ENCODE measurements around the gene ZCCHC3. TPM values are rescaled to one million over a fixed set of nuclear protein-coding genes. Genes with fewer than 3 reads are reported as not detected.
A peak's percentile ranks its signal among the peaks of the same experiment; 100 is the strongest.
"Not testable (repeated sequence)": the region's sequence is repeated elsewhere in the genome, so short reads cannot be mapped to it uniquely, and the experiment has no call there.

The ZCCHC3 gene
- total and polyA plus RNA-seq, 7 donors: 6.0 to 22.1 (median 11.7) TPM

- intact Hi-C loops (cut with DNase I): no loop called here
- H3K4me1 ChIP-seq: peaks cover 0 to 50% (median 38%) of the 10 kb centered on the region in 4 donors
- no peaks in the 10 kb centered on the region for H3K27me3 ChIP-seq
- DNase-seq: no peak
- H3K4me3 ChIP-seq: no peak overlapping the region
- no peak for TF ChIP-seq EP300 (IDR thresholded peaks at IDR 0.05)
- no peaks in the 10 kb centered on the region for H3K9me3 ChIP-seq
- H3K36me3 ChIP-seq: peaks cover 0 to 8% (median 0%) of the 10 kb centered on the region in 4 donors
- 55 to 76% methylated on average over 7 of the region's 7 CpGs for WGBS, 2 donors
- peak overlapping the region; percentile 90 to 97 (median 96) for H3K27ac ChIP-seq
Measured at GRCh38 chr20:328975-329695, 31.8 kb downstream of the ZCCHC3 start.

GRCh38 chr20:329851-330232 lies 32.5 kb downstream of the ZCCHC3 start:
- Histone ChIP-seq H3K27me3 (no peaks in the 10 kb centered on the region), H3K36me3 (peaks cover 0 to 9% (median 0%) of the 10 kb centered on the region in 4 donors), H3K4me3 (no peak overlapping the region), H3K4me1 (peaks cover 0 to 45% (median 37%) of the 10 kb centered on the region in 4 donors), H3K9me3 (no peaks in the 10 kb centered on the region), H3K27ac (peak overlapping the region in 3 of 4 donors; percentile 29 to 96 (median 90))
- intact Hi-C loops (cut with DNase I): loop anchor here (2.0 kb wide), 1 partner anchor 63 kb away; no protein-coding TSS in a partner anchor
- no peak for DNase-seq
- WGBS, 2 donors: 41 to 71% methylated on average over 4 of the region's 4 CpGs
- TF ChIP-seq EP300 (IDR thresholded peaks at IDR 0.05): no peak
- TF ChIP-seq POLR2AphosphoS5 (IDR thresholded peaks at IDR 0.05): no peak
- no peak for TF ChIP-seq CTCF (IDR thresholded peaks at IDR 0.05)
- no peak for TF ChIP-seq POLR2A (IDR thresholded peaks at IDR 0.05)

- H3K4me3 ChIP-seq: no peak overlapping the region
- WGBS, 2 donors: 54 to 59% methylated on average over 16 of the region's 16 CpGs
- DNase-seq: peak; percentile 78
- H3K27me3 ChIP-seq: no peaks in the 10 kb centered on the region
- H3K9me3 ChIP-seq: no peaks in the 10 kb centered on the region
- H3K36me3 ChIP-seq: peaks cover 0 to 9% (median 0%) of the 10 kb centered on the region in 4 donors
- intact Hi-C loops (cut with DNase I): loop anchor here (2.0 kb wide), 1 partner anchor 64 kb away; no protein-coding TSS in a partner anchor
- H3K4me1 ChIP-seq: peaks cover 0 to 43% (median 37%) of the 10 kb centered on the region in 4 donors
- TF ChIP-seq CTCF (IDR thresholded peaks at IDR 0.05) (peak; percentile 70 to 79 (median 76)), POLR2AphosphoS5 (IDR thresholded peaks at IDR 0.05) (no peak), POLR2A (IDR thresholded peaks at IDR 0.05) (no peak), EP300 (IDR thresholded peaks at IDR 0.05) (no peak)
- peak overlapping the region; percentile 29 to 96 (median 60) for H3K27ac ChIP-seq
Measured at GRCh38 chr20:330233-331149, 33.1 kb downstream of the ZCCHC3 start.

- intact Hi-C loops (cut with DNase I): no loop called here
- Histone ChIP-seq H3K4me1 (peaks cover 0 to 14% (median 13%) of the 10 kb centered on the region in 4 donors), H3K9me3 (no peaks in the 10 kb centered on the region), H3K4me3 (no peak overlapping the region), H3K27ac (no peak overlapping the region), H3K27me3 (no peaks in the 10 kb centered on the region), H3K36me3 (peaks cover 0 to 9% (median 0%) of the 10 kb centered on the region in 4 donors)
- WGBS, 2 donors: 95 to 96% methylated on average over 8 of the region's 8 CpGs
- DNase-seq: no peak
- no peak for TF ChIP-seq CTCF (IDR thresholded peaks at IDR 0.05)
- TF ChIP-seq POLR2AphosphoS5 (IDR thresholded peaks at IDR 0.05): no peak
- no peak for TF ChIP-seq EP300 (IDR thresholded peaks at IDR 0.05)
- no peak for TF ChIP-seq POLR2A (IDR thresholded peaks at IDR 0.05)
Measured at GRCh38 chr20:334578-334977, 37.2 kb downstream of the ZCCHC3 start.

- H3K27ac ChIP-seq; H3K4me3 ChIP-seq; H3K4me1 ChIP-seq; H3K9me3 ChIP-seq; H3K36me3 ChIP-seq; DNase-seq; intact Hi-C loops (cut with DNase I); H3K27me3 ChIP-seq: not testable (repeated sequence)
- WGBS, 2 donors: 87 to 98% methylated on average over 1 of the region's 1 CpG
Measured at GRCh38 chr20:336040-336439, 38.7 kb downstream of the ZCCHC3 start.
